Naive thymus-derived CD4-positive, alpha-beta T cell (primary cell): ENCODE data around the gene PLEKHA8. TPM values are rescaled to one million over a fixed set of nuclear protein-coding genes. Genes with fewer than 3 reads are reported as not detected.

ENCODE experiments used
- ATAC-seq: fragments of 150-1000 bp; cut with Tn5 transposase; 2 replicates; pipeline ENCODE4 v1.10.0; 2021; ENCODE audit warnings: mild to moderate bottlenecking, moderate library complexity
- CTCF ChIA-PET: fragments of 350-600 bp; sonication (Branson Sonifier 250); formaldehyde crosslinking; loops from one replicate; lab custom pipeline; 2021; ENCODE audit warnings: antibody characterized with exemption; lab: Charles Lee
- POLR2A ChIA-PET: fragments of 350-600 bp; sonication (Branson Sonifier 250); formaldehyde crosslinking; loops from one replicate; lab custom pipeline; 2021; ENCODE audit warnings: antibody characterized with exemption, inconsistent platforms; lab: Charles Lee
- DNase-seq, 9 donors: peaks; one replicate each; pipeline versions ENCODE4 v3.0.0 to v3.0.0-alpha.2; 2020 to 2022; ENCODE audit warnings: mixed read lengths in 1 of 9
- H3K27ac ChIP-seq: one replicate; pipeline ENCODE4 v1.7.0; 2013; ENCODE audit warnings: mild to moderate bottlenecking, low read depth, low read length, moderate library complexity
- H3K27me3 ChIP-seq, 2 donors: one replicate each; pipeline ENCODE4 v1.7.0; 2013; ENCODE audit warnings: low read length in 2 of 2, mild to moderate bottlenecking in 2 of 2, moderate library complexity in 2 of 2; ENCODE audit not compliant: control insufficient read depth in 2 of 2, insufficient read depth in 2 of 2
- H3K36me3 ChIP-seq, 3 experiments: 1 replicate in 2 of 3; 2 replicates in 1 of 3; pipeline ENCODE4 v1.7.0; 2013; ENCODE audit warnings: low read length in 3 of 3, mild to moderate bottlenecking in 3 of 3, moderate library complexity in 1 of 3; ENCODE audit not compliant: insufficient read depth in 3 of 3, control insufficient read depth in 2 of 3
- H3K4me1 ChIP-seq, 2 donors: one replicate each; pipeline ENCODE4 v1.7.0; 2013; ENCODE audit warnings: low read length in 2 of 2, mild to moderate bottlenecking in 2 of 2, moderate library complexity in 1 of 2; ENCODE audit not compliant: control insufficient read depth in 2 of 2, insufficient read depth in 2 of 2
- H3K4me3 ChIP-seq: 2 replicates; pipeline ENCODE4 v1.7.0; 2013; ENCODE audit warnings: mild to moderate bottlenecking, low read length
- H3K9me3 ChIP-seq, 3 experiments: 1 replicate in 2 of 3; 2 replicates in 1 of 3; pipeline ENCODE4 v1.7.0; 2013; ENCODE audit warnings: low read length in 3 of 3; ENCODE audit not compliant: control insufficient read depth in 2 of 3
- H3K27ac Mint-ChIP-seq, 9 donors: one replicate each; pipeline ENCODE4 v1.8.0; 2020 to 2022; ENCODE audit warnings: mixed read lengths in 9 of 9, mild to moderate bottlenecking in 8 of 9, moderate library complexity in 5 of 9, inconsistent platforms in 2 of 9
- H3K27me3 Mint-ChIP-seq, 5 donors: one replicate each; pipeline ENCODE4 v1.8.0; 2021 to 2022; ENCODE audit warnings: mixed read lengths in 5 of 5, mild to moderate bottlenecking in 1 of 5
- H3K36me3 Mint-ChIP-seq, 5 donors: one replicate each; pipeline ENCODE4 v1.8.0; 2020 to 2022; ENCODE audit warnings: mixed read lengths in 5 of 5, mild to moderate bottlenecking in 3 of 5, inconsistent platforms in 1 of 5
- H3K4me1 Mint-ChIP-seq, 7 donors: one replicate each; pipeline ENCODE4 v1.8.0; 2020 to 2022; ENCODE audit warnings: mixed read lengths in 7 of 7, mild to moderate bottlenecking in 3 of 7, inconsistent platforms in 1 of 7
- H3K4me3 Mint-ChIP-seq, 10 donors: one replicate each; pipeline ENCODE4 v1.8.0; 2020 to 2022; ENCODE audit warnings: mild to moderate bottlenecking in 10 of 10, mixed read lengths in 10 of 10, moderate library complexity in 6 of 10, inconsistent platforms in 2 of 10
- H3K9me3 Mint-ChIP-seq, 11 donors: one replicate each; pipeline ENCODE4 v1.8.0; 2020 to 2022; ENCODE audit warnings: mixed read lengths in 11 of 11, mild to moderate bottlenecking in 4 of 11, inconsistent platforms in 1 of 11, moderate library complexity in 1 of 11
- intact Hi-C, 2 donors: fragments of 100-400 bp; cut with micrococcal nuclease; formaldehyde crosslinking; loops; one replicate each; pipeline ENCODE4 v1.15.1; 2023
- polyA plus RNA-seq, 2 donors: library from polyadenylated mRNA; unstranded; fragments of 300-500 nt; fragmentation: Illumina TruSeq; gene quantifications; one replicate each; pipeline ENCODE4 v1.2.3, GENCODE V29; 2021
- total RNA-seq, 6 experiments: library from RNA in 5 of 6; stranded (reverse) in 5 of 6; gene quantifications; 1 replicate in 5 of 6; 2 replicates in 1 of 6; pipeline ENCODE4 v1.2.3 and lab custom pipeline; 2021 to 2026

PLEKHA8 gene
- total and polyA plus RNA-seq, 7 experiments from 2014 or later: 3.3 to 14.1 (median 8.4) TPM

DNA sequence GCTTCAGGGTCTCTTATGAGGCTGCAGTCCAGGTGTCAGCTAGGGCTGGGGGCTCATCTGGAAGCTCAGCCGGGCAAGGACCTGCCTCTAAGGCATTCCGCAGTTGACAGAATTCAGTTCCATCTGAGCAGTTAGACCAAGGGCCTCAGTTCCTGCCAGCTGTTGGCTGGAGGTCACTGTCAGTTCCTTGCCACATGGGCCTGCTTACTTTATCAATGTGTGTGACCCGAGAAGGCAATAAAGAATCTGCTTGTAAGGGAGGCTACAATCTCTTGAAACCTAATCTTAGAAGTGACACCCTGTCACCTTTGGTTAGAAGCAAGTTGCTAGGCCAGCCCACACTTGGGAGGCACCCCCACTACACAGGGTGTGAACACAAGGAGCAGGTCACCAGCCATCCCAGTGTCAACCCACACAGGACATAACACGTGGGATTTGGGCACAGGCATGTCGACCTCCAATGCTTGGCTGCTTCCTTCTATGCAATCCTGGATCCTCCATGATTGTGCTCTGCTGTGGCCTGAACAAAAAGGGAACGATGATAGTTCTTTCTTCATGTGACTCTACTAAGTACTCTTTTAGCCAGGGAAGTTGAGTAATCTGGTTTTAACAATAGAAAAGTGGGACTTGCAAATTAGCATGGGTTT, 148.4 kb downstream of the PLEKHA8 start:
- CTCF ChIA-PET: interaction anchor here (1.3 kb wide), 1 partner anchor 28 kb away, joined by 3 read pairs; no protein-coding TSS in a partner anchor

DNA sequence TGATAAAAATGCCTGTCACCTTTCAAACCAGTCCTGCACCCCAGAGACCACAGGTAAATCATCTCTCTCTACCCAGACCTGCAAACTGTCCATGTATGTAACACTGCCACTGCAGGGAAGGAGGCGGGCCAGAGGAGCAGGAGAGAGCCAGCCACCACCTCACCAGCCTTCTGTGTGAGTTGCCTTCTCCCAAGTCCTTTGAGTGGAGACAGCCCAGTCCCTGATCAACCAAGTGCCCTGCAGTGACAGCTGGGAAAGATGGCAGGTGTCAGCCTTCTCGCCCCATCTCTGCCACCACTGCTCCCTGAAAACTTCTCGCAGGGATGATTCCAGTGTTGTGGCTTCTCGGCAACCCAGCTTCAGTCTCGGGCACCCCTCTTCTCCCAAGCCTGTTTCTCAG, 149.0 kb downstream of the PLEKHA8 start:
- no peak overlapping the region for H3K27ac ChIP-seq
- Mint-ChIP-seq H3K36me3 (peaks cover 0 to 2% (median 0%) of the 10 kb centered on the region in 5 donors), H3K27ac (no peak overlapping the region), H3K4me1 (peaks cover 0 to 15% (median 0%) of the 10 kb centered on the region in 7 donors), H3K27me3 (no peaks in the 10 kb centered on the region), H3K4me3 (no peak overlapping the region), H3K9me3 (no peaks in the 10 kb centered on the region)
- H3K4me1 ChIP-seq: peaks cover 0 to 6% of the 10 kb centered on the region in 2 donors
- H3K36me3 ChIP-seq: no peaks in the 10 kb centered on the region
- no peaks in the 10 kb centered on the region for H3K27me3 ChIP-seq
- no peaks in the 10 kb centered on the region for H3K9me3 ChIP-seq
- intact Hi-C loops: no loop called here
- DNase-seq (no peak), ATAC-seq (no peak)
- POLR2A ChIA-PET: no interaction called here
- CTCF ChIA-PET: interaction anchor here (1.3 kb wide), 1 partner anchor 28 kb away, joined by 3 read pairs; no protein-coding TSS in a partner anchor
- H3K4me3 ChIP-seq: no peak overlapping the region

More for the DNA sequence above, 148.4 kb downstream of the PLEKHA8 start:
- Mint-ChIP-seq H3K9me3 (no peaks in the 10 kb centered on the region), H3K27me3 (no peaks in the 10 kb centered on the region), H3K36me3 (peaks cover 0 to 2% (median 0%) of the 10 kb centered on the region in 5 donors), H3K4me1 (peaks cover 0 to 15% (median 0%) of the 10 kb centered on the region in 7 donors), H3K4me3 (no peak overlapping the region), H3K27ac (no peak overlapping the region)
- no peak overlapping the region for H3K4me3 ChIP-seq
- H3K4me1 ChIP-seq: peaks cover 0 to 6% of the 10 kb centered on the region in 2 donors
- no peaks in the 10 kb centered on the region for H3K27me3 ChIP-seq
- ATAC-seq: peak; percentile 45
- intact Hi-C loops: no loop called here
- no peak for DNase-seq
- no peaks in the 10 kb centered on the region for H3K36me3 ChIP-seq
- H3K27ac ChIP-seq: no peak overlapping the region
- no peaks in the 10 kb centered on the region for H3K9me3 ChIP-seq
- POLR2A ChIA-PET: no interaction called here

- Mint-ChIP-seq H3K27ac (no peak overlapping the region), H3K27me3 (no peaks in the 10 kb centered on the region), H3K4me3 (no peak overlapping the region), H3K9me3 (no peaks in the 10 kb centered on the region), H3K36me3 (peaks cover 0 to 2% (median 0%) of the 10 kb centered on the region in 5 donors), H3K4me1 (peaks cover 0 to 15% (median 0%) of the 10 kb centered on the region in 7 donors)
- ATAC-seq (no peak), DNase-seq (no peak)
- Histone ChIP-seq H3K36me3 (no peaks in the 10 kb centered on the region), H3K27ac (no peak overlapping the region), H3K27me3 (no peaks in the 10 kb centered on the region), H3K4me1 (peaks cover 0 to 6% of the 10 kb centered on the region in 2 donors), H3K9me3 (no peaks in the 10 kb centered on the region), H3K4me3 (no peak overlapping the region)
- POLR2A ChIA-PET: interaction anchor here (0.6 kb wide), 1 partner anchor 359 kb away, joined by 3 read pairs; no protein-coding TSS in a partner anchor
- CTCF ChIA-PET: interaction anchor here (1.3 kb wide), 1 partner anchor 29 kb away, joined by 3 read pairs; no protein-coding TSS in a partner anchor
- intact Hi-C loops: no loop called here
These were observed 149.8 kb downstream of the PLEKHA8 start for GRCh38 chr7:30177965-30178364.

DNA sequence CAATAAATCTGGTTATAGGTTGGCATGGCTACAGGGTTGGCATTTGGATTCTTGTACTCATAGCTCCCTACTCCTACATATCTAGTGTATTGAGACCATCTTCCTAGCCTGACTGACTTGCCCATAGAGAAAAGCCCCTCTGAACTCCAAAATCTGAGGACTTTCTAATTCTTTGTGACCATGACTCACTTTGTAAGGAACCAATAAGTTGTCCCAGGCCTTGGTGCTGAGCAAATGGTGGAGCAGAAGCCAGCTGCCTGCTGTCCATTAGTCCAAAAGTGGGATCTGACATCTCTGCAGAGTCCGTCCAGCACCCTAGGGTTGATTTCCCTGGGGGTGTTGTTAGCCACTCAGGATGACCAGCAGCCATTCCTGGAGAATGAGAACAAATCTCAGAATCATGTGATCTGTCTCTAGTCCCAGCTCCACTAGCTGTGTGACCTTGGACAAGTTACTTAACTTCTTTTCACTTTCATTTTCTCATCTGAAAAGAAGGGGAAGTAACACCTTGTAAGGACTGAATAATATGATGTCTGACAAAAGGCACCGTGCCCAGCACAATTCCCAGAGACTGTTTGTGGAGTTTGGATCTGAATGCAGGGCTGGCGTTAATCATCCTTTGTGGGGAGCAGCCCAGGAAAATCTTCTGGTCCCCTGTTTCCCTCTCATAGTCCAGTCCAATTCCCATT, 150.7 kb downstream of the PLEKHA8 start:
- DNase-seq (no peak), ATAC-seq (peak; percentile 69)
- no peaks in the 10 kb centered on the region for H3K27me3 ChIP-seq
- no peaks in the 10 kb centered on the region for H3K36me3 ChIP-seq
- intact Hi-C loops: no loop called here
- no peaks in the 10 kb centered on the region for H3K9me3 Mint-ChIP-seq
- ChIA-PET CTCF (no interaction called here), POLR2A (no interaction called here)
- no peaks in the 10 kb centered on the region for H3K27me3 Mint-ChIP-seq
- peaks cover 0 to 6% of the 10 kb centered on the region in 2 donors for H3K4me1 ChIP-seq
- H3K27ac Mint-ChIP-seq: no peak overlapping the region
- no peak overlapping the region for H3K4me3 Mint-ChIP-seq
- H3K4me1 Mint-ChIP-seq: peaks cover 0 to 15% (median 0%) of the 10 kb centered on the region in 7 donors
- H3K9me3 ChIP-seq: no peaks in the 10 kb centered on the region
- no peak overlapping the region for H3K27ac ChIP-seq
- H3K4me3 ChIP-seq: no peak overlapping the region
- peaks cover 0 to 2% (median 0%) of the 10 kb centered on the region in 5 donors for H3K36me3 Mint-ChIP-seq

Other genes with a start within 250 kb of the PLEKHA8 start
- gene WIPF3, start 221.9 kb upstream of the PLEKHA8 start, total RNA-seq: under 1 TPM in 1 of 5 experiments, not detected in 4; 0.08 TPM
- not detected for gene WIPF3, start 221.9 kb upstream of the PLEKHA8 start, polyA plus RNA-seq
- gene SCRN1, start 38.6 kb upstream of the PLEKHA8 start, total RNA-seq: 1 to 10 TPM; 2.2 to 8.7 (median 2.5) TPM
- 1 to 10 TPM; 1.6 to 1.8 TPM for gene SCRN1, start 38.6 kb upstream of the PLEKHA8 start, polyA plus RNA-seq
- 1 to 10 TPM; 4.0 to 6.5 (median 5.3) TPM for gene FKBP14, start 1.7 kb upstream of the PLEKHA8 start, total RNA-seq
- 1 to 10 TPM; 1.6 TPM for gene FKBP14, start 1.7 kb upstream of the PLEKHA8 start, polyA plus RNA-seq
- gene MTURN, start 106.6 kb downstream of the PLEKHA8 start, total RNA-seq: 10 to 100 TPM in 4 of 5 experiments, 1 to 10 TPM in 1; 2.7 to 38.7 (median 20.2) TPM
- 1 to 10 TPM; 3.2 to 3.6 TPM for gene MTURN, start 106.6 kb downstream of the PLEKHA8 start, polyA plus RNA-seq